ENCODE data around the gene CTSL. TPM values are rescaled to one million over a fixed set of nuclear protein-coding genes. Genes with fewer than 3 reads are reported as not detected.

CTSL gene
- total RNA-seq, 2 donors from 2014 or later, result 87.3 to 90.1 TPM

GRCh38 chr9:87771316-87772006 lies 45.5 kb downstream of the CTSL start:
- Histone ChIP-seq H3K27me3 (replicated peaks; ENCODE audit: insufficient read depth) (no peaks in the 10 kb centered on the region), H3K9me3 (no peaks in the 10 kb centered on the region), H3K36me3 (no peaks in the 10 kb centered on the region), H3K27ac (no peak overlapping the region), H3K4me1 (replicated peaks) (no peaks in the 10 kb centered on the region), H3K4me3 (no peak overlapping the region)
- 56% methylated on average over 15 of the region's 25 CpGs for WGBS
- intact Hi-C loops (cut with DNase I), result no loop called here
- TF ChIP-seq POLR2AphosphoS5 (IDR thresholded peaks at IDR 0.05) (no peak), POLR2A (IDR thresholded peaks at IDR 0.05) (no peak)
- TF ChIP-seq, protein P1, sequence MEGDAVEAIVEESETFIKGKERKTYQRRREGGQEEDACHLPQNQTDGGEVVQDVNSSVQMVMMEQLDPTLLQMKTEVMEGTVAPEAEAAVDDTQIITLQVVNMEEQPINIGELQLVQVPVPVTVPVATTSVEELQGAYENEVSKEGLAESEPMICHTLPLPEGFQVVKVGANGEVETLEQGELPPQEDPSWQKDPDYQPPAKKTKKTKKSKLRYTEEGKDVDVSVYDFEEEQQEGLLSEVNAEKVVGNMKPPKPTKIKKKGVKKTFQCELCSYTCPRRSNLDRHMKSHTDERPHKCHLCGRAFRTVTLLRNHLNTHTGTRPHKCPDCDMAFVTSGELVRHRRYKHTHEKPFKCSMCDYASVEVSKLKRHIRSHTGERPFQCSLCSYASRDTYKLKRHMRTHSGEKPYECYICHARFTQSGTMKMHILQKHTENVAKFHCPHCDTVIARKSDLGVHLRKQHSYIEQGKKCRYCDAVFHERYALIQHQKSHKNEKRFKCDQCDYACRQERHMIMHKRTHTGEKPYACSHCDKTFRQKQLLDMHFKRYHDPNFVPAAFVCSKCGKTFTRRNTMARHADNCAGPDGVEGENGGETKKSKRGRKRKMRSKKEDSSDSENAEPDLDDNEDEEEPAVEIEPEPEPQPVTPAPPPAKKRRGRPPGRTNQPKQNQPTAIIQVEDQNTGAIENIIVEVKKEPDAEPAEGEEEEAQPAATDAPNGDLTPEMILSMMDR (IDR thresholded peaks at IDR 0.05), result no peak
- no peak for DNase-seq (ENCODE audit: low spot score)

DNA sequence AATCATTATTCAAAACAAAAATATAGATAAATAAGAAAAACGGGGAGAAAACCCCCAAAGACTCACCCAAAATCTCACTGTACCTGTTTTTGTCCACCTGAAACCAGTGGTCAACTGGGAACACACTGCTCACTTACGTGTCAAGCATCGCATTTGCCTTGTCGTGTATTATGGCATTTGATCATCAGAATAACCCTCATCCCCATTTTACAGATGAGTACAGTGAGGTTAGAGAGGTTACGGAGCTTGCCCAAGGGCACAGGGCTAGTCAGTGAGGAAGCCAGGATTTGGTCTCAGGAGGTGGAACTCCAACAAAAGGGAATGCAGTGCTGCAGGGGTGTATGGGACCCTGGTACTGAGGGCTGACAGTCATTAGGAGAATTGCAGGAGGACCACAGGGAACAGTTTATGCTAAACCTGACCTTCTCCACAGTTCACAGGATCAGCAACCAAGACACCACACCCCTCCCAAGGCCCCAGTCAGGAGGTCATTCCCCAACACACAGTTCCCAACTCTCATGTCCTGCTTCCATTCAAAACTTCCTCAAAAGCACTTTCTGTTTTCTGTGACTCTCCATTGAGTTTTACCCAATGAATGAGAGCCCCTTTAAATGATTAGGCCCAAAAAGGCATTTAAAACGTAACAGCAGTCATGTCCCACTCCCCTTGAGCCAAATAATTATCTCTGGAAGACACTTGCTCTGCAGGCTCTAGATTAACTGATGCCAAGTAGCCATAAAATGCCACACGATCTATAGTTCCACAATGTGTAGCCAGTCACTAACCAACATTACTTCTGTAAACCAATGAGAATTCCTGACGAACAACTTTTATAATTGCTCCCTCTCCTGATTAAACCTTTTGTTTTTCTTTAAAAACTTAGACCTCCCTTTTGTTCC lies 50.8 kb downstream of the CTSL start:
- Histone ChIP-seq H3K4me1 (replicated peaks) (no peaks in the 10 kb centered on the region), H3K27me3 (replicated peaks; ENCODE audit: insufficient read depth) (no peaks in the 10 kb centered on the region), H3K4me3 (no peak overlapping the region), H3K36me3 (no peaks in the 10 kb centered on the region), H3K9me3 (no peaks in the 10 kb centered on the region), H3K27ac (no peak overlapping the region)
- DNase-seq (ENCODE audit: low spot score), result no peak
- intact Hi-C loops (cut with DNase I), result no loop called here
- TF ChIP-seq, protein P1 (IDR thresholded peaks at IDR 0.05), result no peak
- no peak for TF ChIP-seq POLR2A (IDR thresholded peaks at IDR 0.05)
- no peak for TF ChIP-seq POLR2AphosphoS5 (IDR thresholded peaks at IDR 0.05)
- WGBS, result 71% methylated on average over 8 of the region's 8 CpGs

GRCh38 chr9:87778996-87779395 lies 53.1 kb downstream of the CTSL start:
- intact Hi-C loops (cut with DNase I), result no loop called here
- DNase-seq (ENCODE audit: low spot score), result no peak

More at GRCh38 chr9:87778996-87779395, 53.1 kb downstream of the CTSL start:
- H3K4me1 ChIP-seq (replicated peaks), result no peaks in the 10 kb centered on the region
- no peaks in the 10 kb centered on the region for H3K36me3 ChIP-seq
- 84% methylated on average over 4 of the region's 4 CpGs for WGBS
- no peaks in the 10 kb centered on the region for H3K27me3 ChIP-seq (replicated peaks; ENCODE audit: insufficient read depth)
- TF ChIP-seq, protein P1 (IDR thresholded peaks at IDR 0.05), result no peak
- TF ChIP-seq POLR2A (IDR thresholded peaks at IDR 0.05), result no peak
- TF ChIP-seq POLR2AphosphoS5 (IDR thresholded peaks at IDR 0.05), result no peak
- no peak overlapping the region for H3K4me3 ChIP-seq
- no peaks in the 10 kb centered on the region for H3K9me3 ChIP-seq
- H3K27ac ChIP-seq, result no peak overlapping the region

Other genes starting within 250 kb of the CTSL start
- 10 to 100 TPM; 13.9 to 39.1 TPM for gene DAPK1, start 228.3 kb upstream of the CTSL start, total RNA-seq
- under 1 TPM in 1 of 2 donors, not detected in 1; 0.68 TPM for gene SPATA31E1, start 156.8 kb downstream of the CTSL start, total RNA-seq
- under 1 TPM in 1 of 2 donors, not detected in 1; 0.97 TPM for gene SPATA31C1, start 191.8 kb downstream of the CTSL start, total RNA-seq
- gene CDK20, start 248.4 kb downstream of the CTSL start, total RNA-seq, result 10 to 100 TPM in 1 of 2 donors, 1 to 10 TPM in 1; 8.4 to 14.5 TPM